CD4-positive, alpha-beta T cell treated with Interleukin-12 subunit alpha and Interleukin-12 subunit beta, for 1 hour (primary cell): ENCODE results near the gene TMEM50B.
"Not testable (repeated sequence)": the region's sequence is repeated elsewhere in the genome, so short reads cannot be mapped to it uniquely, and the experiment has no call there.

Experiments used
- DNase-seq: peaks from one replicate; pipeline ENCODE4 v3.0.0-alpha.2; 2020

The TMEM50B gene

DNA sequence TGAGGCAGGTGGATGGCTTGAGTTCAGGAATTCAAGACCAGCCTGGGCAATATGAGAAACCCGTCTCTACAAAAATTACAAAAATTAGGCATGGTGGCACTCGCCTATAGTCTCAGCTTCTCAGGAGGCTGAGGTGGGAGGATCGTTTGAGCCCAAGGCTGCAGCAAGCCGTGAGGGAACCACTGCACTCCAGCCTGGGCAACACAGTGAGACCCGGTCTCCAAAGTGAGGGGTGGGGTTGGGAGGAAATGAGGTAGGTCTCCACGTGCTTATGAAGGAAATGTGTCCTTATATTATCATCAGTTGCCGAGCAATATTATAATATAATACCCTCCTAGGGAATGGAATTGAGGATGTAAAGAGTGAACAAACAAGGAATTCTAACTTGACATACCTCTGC is 2.7 kb downstream of the TMEM50B start:
- DNase-seq = no peak

DNA sequence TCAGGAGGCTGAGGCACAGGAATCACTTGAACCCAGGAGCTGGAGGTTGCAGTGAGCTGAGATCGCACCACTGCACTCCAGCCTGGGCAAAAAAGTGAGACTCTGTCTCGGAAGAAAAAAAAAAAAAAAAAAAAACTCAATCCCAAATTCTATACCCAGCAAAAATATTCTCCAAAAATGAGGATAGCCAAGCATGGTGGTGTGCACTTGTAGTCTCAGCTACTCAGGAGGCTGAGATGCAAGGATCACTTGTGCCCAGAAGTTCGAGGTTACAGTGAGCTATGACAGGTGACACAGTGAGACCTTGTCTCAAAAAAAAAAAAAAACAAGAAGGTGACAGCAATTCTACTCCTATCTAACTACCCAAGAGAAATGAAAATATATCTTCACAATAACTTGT is 6.4 kb downstream of the TMEM50B start:
- no peak for DNase-seq

DNA sequence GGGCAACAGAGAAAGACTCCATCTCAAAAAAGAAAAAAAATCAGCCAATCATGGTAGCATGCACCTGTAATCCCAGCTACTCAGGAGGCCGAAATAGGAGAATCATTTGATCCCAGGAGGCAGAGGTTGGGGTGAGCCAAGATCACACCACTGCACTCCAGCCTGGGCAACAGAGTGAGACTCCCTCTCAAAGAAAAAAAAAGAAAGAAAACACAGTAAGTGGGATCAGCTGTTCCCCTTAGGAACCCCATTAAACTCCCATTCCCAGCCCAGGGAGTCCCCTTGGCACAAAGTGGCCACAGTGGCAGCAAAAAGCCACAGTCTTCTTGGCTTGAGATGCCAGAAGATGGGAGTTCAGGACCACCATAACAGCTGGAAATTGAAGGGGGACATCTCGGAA is 9.1 kb downstream of the TMEM50B start:
- no peak for DNase-seq

DNA sequence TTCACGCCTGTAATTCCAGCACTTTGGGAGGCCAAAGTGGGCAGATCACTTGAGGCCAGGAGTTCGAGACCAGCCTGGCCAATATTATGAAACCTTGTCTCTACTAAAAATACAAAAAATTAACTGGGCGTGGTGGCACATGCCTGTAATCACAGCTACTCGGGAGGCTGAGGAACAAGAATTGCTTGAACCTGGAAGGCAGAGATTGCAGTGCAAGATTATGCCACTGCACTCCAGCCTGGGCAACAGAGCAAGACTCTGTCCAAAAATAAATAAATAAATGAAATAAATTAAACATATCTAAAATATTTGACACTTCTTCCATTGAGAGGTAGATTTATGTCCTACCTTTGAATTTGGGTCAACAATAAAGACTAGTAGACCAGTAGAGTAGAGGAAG is 10.6 kb downstream of the TMEM50B start:
- not testable (repeated sequence) for DNase-seq

DNA sequence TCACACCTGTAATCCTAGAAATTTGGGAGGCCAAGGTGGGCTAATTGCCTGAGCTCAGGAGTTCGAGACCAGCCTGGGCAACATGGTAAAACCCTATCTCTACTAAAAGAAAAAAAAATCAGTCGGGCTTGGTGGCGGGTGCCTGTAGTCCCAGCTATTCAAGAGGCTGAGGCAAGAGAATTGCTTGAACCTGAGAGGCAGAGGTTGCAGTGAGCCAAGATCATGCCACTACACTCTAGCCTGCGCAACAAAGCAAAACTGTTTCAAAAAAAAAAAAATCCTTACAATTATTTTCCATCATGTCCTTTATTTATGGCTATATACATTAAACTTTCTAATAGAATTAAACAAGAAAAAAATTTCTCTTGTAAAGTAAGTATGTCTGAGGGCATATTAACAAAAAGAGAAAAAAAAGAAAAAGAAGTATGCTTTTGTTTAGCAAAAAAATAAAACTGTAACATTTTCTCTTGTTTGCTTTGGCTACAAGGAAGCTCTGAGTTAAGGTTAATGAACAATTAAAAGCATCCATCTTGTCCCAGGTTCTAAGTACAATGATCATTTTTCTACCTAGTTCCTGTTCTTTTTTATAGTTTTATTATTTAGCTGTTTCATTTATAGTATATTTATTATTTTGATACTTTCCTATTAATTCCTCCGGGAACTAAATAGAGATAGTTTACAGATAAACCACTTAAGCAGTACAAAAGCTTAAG is 18.1 kb downstream of the TMEM50B start:
- DNase-seq = no peak

DNA sequence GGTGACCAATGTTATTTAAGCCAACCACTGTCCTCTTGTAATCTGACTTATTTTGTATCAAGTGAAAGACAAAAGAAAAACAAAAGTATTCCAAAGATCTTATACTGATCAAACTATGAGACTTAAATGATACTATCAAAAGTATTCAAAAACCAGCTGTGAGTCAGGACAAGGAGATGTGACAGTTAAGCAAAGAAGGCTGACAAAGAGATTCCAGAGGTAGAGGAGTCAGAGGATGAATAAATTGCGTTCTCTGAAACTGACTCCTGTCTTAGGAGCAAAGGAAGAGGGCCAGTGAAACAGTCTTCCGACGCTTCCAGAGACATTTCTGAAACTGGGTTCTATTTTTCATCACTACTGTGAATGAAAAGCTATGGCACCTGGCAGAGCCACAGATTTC is 20.9 kb downstream of the TMEM50B start:
- DNase-seq = no peak

DNA sequence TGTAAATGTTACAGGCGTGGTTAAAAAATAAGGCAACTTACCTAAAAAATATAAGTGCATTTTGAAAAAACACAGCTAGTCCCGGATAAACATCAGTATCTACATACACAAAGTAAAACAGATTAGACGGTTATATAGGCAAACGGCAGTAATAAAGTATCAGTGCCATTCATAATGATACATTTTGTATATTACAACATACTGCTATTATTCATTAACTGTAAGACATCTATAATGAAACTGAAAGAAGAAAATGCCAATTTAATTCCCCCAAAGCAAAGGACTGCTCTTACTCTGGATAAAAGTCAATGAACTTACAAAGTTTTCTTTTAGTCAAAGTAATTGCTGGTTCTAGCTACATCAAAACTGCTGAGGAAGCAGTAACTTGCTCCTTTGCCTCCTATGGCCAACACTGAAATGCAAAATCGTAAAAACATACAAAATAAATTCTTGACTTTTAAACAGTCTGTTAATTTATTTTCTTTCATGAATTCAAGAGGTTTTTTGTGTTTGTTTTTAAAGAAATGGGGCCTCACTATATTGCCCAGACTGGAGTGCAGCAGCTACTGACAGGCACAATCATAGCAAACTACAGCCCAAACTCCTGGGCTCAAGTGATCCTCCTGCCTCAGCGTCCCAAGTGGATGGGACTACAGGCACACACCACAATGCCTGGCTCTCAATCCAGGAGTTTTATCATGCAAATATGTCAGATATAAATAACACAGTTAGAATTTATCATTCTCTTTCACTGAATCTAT is 23.9 kb downstream of the TMEM50B start:
- no peak for DNase-seq

DNA sequence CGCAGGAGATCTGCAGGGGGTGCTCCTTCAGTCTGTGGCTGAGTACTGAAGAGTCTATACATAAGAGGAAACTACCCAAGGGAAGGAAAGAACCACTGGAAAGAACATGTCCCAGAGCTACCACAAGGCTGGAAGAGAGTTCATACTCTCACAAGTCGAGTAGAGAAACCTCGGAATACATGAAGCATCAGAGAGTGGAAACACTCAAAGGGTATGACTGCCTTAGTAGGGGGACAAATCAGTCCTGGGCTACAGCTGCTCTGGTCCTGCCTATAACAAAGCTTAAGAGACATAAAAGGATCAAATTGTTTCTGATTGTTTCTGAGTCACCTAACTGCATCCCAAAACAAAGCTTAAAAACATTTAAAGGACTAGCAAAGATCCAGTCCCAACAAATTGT is 27.4 kb downstream of the TMEM50B start:
- DNase-seq = no peak

DNA sequence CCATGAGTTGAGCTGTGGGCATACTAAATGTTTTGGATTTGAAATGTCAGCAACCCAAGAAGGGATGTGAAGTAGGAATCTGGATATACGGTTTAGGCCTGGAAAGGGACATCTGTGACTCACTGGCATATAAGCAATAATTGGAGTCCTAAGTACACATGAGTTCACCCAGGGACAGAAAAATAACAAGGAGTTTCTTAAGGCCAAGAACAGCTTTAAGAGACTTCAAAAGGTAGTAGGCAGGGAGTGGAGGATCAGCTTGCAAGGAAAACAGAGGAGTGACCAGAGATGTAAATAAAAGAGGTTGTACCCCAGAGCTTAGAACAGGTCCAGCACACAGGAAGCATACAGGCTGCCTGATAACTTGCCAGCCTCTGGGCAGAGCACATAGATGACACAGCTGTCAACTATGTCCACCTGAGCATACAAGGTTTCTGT is 28.1 kb downstream of the TMEM50B start:
- DNase-seq = no peak

DNA sequence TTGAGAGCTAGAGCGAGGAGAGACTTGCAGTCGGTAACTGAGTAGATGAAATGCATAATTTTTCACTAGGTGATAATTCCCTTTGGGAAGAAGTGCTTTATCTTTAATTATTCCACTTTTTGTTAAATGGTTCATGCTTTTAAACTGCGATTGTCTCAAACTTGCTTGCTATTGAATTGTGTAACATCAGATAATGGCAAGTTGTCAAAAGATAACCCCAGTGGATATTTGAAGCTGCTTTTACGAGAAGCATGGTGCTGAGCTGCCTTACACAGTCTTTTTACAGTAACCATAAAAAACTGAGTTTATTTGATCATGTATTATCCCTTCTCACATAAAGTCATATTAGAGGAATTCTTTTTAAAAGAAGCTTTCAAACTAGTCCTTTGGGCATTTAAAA is 30.2 kb downstream of the TMEM50B start:
- DNase-seq = no peak

DNA sequence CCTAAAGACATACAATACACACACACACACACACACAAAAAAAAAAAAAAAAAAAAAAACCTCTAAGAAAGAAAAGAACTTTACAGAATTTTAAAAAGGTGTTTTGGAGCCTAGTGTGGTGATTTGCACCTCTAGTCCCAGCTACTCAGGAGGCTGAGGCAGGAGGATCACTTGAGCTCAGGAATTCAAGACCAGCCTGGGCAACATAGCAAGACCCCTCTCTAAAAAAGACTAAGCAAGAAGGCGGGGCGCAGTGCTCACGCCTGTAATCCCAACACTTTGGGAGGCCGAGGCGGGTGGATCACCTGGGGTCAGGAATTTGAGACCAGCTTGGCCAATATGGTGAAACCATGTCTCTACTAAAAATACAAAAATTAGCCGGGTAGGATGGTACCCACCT is 33.2 kb downstream of the TMEM50B start:
- DNase-seq = not testable (repeated sequence)

DNA sequence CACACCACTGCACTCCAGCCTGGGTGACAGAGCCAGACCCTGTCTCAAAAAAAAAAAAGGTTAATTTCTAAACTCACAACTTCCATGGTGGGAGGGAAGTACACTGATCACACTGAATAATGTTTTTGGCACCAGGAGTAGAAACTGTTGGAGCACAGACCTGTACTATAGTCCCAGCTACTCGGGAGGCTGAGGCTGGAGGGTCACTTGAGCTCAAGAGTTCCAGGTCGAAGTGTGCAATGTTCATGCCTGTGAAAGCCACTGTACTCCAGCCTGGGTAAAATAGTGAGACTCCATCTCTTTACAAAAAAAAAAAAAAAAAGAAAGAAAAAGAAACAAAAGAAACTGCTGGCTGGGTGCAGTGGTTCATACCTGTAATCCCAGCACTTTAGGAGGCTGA is 35.3 kb downstream of the TMEM50B start:
- DNase-seq = no peak

DNA sequence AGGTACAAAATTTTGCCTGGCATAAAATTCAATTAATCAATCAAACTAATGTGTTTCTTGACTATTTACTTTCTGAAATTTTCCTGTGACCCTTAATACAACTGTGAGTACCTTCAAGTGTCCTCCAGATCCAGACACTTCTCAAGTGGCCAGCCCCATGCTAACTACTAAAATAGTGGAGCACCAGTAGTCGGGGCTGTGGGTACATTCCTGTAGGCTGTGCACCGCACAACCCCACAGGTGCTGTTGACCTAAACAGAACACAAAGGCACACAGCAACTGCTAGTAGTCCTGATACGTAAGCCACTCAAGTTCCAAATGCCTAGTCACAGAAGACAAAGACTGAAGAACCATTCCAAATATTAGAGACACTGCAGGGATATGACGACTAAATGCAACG is 36.6 kb downstream of the TMEM50B start:
- no peak for DNase-seq

DNA sequence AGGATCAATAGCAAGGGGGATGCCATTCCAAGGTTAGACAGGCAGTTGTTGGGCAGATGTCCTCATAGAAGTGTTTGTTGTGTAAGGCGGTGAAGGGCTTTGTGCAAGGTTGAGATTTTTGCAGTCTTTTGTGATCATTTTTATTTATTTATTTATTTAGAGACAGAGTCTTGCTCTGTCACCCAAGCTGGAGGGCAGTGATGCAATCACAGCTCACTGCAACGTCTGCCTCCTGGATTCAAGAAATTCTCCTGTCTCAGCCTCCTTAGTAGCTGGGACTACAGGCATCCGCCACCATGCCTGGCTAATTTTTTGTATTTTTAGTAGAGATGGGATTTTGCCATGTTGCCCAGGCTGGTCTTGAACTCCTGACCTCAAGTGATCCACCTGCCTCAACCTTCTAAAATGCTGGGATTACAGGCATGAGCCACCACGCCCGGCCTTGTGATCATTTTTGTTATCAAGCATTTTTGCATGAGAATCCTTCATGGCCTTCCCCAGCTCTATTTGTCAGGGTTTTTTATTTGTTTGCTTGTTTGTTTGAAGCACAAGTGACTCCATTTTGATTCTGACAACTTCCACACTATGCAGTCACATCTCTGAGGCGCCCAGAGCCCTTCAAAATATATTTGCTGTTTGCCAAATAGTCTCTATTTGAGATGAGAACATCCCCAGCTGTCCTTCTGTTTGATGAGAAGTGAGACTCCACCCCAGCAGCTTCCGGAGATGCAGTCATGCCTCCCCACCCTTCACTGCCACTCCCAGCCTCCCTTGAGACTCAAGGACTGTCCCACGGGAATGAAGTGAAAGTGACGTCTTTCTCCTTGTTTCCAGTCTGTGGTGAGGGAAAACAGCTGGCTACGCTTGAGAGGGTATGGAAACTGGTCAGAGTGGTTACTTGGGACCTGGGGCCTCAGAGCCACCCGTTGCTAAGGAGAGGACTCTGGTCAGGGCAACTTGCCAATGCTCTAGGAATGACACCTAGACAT is 38.0 kb downstream of the TMEM50B start:
- DNase-seq = no peak

DNA sequence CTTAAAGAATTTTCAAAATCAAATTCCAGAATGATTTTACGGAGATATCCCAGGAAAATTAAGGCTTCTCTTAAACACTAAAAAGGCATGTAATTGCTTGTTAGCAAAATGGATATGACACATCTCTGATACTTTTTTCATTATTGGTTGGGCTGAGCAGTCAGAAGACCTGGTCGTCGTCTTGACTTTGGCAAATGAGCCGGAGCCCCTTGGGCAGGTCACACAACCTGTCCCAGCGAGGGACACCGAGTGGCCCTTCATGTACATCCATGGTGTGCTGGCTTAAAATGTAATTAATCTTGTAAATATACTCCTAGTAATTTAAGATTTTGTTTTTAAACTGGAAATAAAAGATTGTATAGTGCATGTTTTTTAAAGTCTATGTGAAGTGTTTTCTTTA is 42.6 kb downstream of the TMEM50B start:
- no peak for DNase-seq

DNA sequence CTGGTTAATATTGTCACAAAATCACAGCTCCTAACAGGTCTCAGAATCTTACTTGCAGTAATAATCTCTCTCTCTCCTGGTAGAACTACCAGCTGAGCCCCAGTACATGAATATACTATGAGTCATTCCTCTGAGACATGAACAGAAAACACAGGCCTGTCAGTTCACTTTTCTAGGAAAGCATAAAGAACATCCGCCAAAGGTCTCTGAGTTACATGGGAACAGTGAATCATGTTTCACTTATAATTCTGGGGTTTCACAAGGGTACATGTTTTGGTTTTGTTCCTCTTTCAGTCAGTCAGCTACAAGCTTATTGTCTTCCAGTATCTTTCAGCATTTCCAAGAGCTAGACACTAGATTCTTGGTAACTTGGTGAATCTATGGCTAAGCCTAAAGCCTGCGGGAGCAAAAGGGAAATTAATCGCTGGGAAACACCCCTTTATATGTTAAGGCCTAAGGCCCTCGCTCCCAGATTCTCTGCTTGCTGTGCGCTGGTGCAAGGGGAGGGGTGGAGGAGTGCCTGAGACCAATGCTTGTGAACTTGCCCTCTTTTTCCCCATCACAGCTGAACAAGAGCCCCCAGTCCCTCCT is 44.9 kb downstream of the TMEM50B start:
- peak; percentile 13 for DNase-seq

DNA sequence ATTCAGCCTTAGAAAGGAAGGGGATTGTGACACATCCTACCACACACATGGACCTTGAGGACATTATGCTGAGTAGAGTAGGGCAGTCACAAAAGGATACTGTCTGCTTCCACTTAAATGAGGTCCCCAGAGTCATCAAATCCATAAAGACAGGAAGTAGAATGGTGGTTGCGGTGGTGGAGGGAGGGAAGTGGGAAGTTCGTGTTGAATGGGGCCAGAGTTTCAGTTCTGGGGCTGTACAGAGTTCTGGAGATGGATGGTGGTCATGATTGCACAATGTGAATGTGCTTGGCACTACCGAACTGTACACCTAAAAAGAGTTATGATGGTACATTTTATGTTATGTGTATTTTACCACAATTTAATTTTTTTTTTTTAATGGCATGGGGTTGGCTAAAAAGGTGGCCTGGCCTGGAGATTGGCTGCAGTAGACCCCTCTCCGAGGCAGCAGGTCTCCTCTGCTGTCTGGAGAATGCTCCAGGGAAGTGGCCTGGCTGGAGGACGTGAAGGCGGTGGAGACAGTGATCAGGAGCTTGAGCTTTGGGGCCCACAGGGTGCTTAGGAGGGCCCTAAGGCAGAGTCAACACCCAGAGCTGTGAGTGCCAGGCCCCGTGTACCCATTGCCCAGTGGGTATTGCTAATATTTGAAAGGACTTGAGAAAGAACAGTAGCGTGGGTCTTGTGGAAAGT is 46.2 kb downstream of the TMEM50B start:
- no peak for DNase-seq

DNA sequence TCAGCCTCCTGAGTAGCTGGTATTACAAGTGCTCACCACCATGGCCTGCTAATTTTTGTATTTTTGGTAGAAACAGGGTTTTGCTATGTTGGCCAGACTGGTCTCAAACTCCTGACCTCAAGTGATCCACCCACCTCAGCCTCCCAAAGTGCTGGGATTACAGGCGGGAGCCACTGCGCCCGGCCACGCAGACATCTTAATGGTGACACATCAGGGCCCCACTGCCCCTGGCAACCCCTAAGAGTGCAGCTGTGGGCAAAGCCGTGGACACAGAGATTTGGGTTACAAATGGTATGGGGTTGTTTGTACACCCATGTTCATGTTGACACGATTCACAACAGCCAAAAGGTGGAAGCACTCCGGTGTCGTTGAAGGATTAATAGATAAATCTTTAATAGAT is 46.8 kb downstream of the TMEM50B start:
- DNase-seq = no peak

DNA sequence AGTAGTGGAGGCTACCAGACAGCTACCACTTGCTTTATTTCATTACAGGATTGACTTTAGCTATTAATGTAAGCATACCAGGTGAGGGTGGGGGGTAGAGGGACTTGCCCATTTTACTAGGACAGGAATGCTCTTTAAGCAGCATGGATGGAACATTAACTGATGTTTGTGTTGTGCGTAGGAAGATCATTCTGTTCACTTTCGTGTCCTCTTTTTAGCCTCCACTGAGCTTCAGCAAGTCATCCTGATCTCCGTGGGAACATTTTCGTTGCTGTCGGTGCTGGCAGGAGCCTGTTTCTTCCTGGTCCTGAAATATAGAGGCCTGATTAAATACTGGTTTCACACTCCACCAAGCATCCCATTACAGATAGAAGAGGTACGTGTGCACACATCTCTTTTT is 47.3 kb downstream of the TMEM50B start:
- no peak for DNase-seq

DNA sequence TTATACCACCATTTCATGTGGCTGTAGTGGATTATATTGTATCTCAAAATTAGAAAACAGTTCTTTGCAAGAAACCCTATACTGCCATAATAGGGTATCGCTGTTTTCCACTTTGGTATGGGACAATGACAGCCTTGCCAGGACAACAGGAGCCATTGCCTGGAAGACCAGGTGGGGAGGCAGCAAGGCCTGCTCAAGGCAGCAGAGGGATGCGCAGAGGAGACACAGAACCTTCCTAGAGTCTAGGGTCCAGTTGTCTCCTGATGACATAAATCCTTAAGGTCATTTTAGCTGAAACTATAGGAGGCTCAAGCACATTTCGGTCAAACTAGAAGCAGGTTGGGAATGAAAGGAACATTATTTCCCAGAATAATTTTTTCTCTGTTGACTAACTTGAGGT is 48.9 kb downstream of the TMEM50B start:
- DNase-seq = no peak

DNA sequence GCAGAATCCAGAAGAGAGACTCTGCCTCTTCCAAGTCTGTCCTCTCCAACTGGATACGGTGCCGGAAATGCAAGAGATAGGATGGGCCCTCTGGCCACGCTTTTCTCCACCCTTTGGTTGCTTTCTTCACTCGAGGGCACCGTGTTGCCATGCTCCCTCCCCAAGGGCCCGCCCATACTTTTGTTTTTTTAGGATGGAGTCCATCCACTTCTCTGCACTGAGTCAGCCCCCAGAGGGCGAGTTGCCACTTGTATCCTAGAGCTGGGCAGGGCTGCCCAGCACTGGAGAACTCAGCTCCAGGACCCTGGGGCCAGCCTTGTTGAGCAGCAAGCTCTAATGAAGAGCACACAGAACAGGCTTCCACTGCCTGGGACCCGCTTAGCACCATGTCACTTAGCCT is 51.1 kb downstream of the TMEM50B start:
- DNase-seq = no peak

DNA sequence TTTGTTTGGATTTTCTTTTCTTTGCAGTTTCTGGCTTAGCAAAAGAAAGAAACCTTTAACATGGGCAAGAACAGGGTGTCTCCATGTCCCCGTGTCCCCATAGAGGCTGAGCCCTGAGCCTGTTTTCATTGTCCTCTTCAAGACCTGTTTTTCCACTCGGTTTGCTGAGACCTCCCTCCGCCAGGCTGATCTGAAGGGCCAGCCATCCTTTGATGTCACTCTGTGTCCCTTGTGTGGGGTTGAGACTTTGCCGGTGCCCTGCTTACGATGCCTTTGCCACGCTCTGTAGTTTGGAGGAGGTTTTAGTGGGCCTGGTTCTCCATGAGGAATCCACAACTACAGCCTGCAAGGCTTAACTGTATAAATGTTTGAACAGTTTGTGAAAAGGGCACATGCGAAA is 52.7 kb downstream of the TMEM50B start:
- no peak for DNase-seq
